Thoracic aorta (tissue), 2 donors: Measurements from ENCODE around the gene BCAS3. TPM values are rescaled to one million over a fixed set of nuclear protein-coding genes. Genes with fewer than 3 reads are reported as not detected.
"Not testable (repeated sequence)": the region's sequence is repeated elsewhere in the genome, so short reads cannot be mapped to it uniquely, and the experiment has no call there.

ENCODE experiments used
- ATAC-seq: fragments of 150-250 bp; one replicate; pipeline ENCODE4 v1.8.0; 2017; ENCODE audit warnings: low read depth; ENCODE audit not compliant: insufficient number of reproducible peaks, low FRiP score
- DNase-seq: peaks from one replicate; pipeline ENCODE4 v3.0.0-alpha.2; 2020; ENCODE audit warnings: low spot score
- H3K27ac ChIP-seq, 2 donors: fragments of 200-600 bp; sonication (generic); 1 replicate in 1 of 2; 2 replicates in 1 of 2; pipeline ENCODE4 v1.5.1; 2016; ENCODE audit warnings: mild to moderate bottlenecking in 2 of 2, moderate library complexity in 2 of 2
- H3K27me3 ChIP-seq: fragments of 200-600 bp; sonication (generic); replicated peaks from 2 replicates; pipeline ENCODE4 v1.6.0; 2016; ENCODE audit warnings: mild to moderate bottlenecking; ENCODE audit not compliant: insufficient read depth
- H3K36me3 ChIP-seq: fragments of 200-600 bp; sonication (generic); one replicate; pipeline ENCODE4 v1.5.1; 2016
- H3K4me1 ChIP-seq, 2 donors: fragments of 200-600 bp; sonication (generic); 1 replicate in 1 of 2; 2 replicates in 1 of 2; pipeline versions ENCODE4 v1.5.1 to v1.6.0; 2016; ENCODE audit warnings: low read depth in 2 of 2, mild to moderate bottlenecking in 1 of 2; ENCODE audit not compliant: control insufficient read depth in 1 of 2
- H3K4me3 ChIP-seq: fragments of 200-600 bp; sonication (generic); 2 replicates; pipeline ENCODE4 v1.5.1; 2016; ENCODE audit warnings: mild to moderate bottlenecking
- H3K9me3 ChIP-seq: fragments of 200-600 bp; sonication (generic); 2 replicates; pipeline ENCODE4 v1.5.1; 2016
- total RNA-seq, 2 donors: library from RNA; depleted of rRNA; stranded (reverse); fragments of >200 nt; gene quantifications; one replicate each; pipeline versions ENCODE4 v1.1.0 to v1.2.3, GENCODE V29; 2016
- TF ChIP-seq, protein P1 (sequence below): fragments of 200-600 bp; sonication (generic); IDR thresholded peaks from one replicate; pipeline ENCODE4 v1.5.1; 2019; ENCODE audit warnings: antibody characterized with exemption

The BCAS3 gene
- total RNA-seq, 2 donors from 2014 or later, result 35.1 to 69.3 TPM

DNA sequence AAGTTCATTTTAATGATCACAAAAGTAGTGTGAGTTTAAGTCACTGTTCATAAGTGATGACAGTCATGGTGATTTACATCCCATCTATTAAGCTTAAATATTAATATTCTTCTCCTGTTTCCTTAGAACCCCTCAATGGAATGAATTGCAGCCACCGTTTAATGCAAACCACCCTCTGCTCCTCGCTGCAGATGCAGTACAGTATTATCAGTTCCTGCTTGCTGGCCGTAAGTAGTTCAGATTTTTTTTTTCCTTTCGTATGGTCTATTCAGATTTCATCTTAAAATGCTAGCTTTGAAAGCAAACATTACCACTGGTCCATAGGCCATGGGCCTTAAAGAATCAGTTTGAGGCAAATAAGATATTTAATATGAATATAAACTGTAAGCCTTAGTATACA, 363.0 kb downstream of the BCAS3 start:
- TF ChIP-seq, protein P1, sequence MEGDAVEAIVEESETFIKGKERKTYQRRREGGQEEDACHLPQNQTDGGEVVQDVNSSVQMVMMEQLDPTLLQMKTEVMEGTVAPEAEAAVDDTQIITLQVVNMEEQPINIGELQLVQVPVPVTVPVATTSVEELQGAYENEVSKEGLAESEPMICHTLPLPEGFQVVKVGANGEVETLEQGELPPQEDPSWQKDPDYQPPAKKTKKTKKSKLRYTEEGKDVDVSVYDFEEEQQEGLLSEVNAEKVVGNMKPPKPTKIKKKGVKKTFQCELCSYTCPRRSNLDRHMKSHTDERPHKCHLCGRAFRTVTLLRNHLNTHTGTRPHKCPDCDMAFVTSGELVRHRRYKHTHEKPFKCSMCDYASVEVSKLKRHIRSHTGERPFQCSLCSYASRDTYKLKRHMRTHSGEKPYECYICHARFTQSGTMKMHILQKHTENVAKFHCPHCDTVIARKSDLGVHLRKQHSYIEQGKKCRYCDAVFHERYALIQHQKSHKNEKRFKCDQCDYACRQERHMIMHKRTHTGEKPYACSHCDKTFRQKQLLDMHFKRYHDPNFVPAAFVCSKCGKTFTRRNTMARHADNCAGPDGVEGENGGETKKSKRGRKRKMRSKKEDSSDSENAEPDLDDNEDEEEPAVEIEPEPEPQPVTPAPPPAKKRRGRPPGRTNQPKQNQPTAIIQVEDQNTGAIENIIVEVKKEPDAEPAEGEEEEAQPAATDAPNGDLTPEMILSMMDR, result no peak
- no peak for ATAC-seq
- H3K36me3 ChIP-seq, result no peaks in the 10 kb centered on the region

DNA sequence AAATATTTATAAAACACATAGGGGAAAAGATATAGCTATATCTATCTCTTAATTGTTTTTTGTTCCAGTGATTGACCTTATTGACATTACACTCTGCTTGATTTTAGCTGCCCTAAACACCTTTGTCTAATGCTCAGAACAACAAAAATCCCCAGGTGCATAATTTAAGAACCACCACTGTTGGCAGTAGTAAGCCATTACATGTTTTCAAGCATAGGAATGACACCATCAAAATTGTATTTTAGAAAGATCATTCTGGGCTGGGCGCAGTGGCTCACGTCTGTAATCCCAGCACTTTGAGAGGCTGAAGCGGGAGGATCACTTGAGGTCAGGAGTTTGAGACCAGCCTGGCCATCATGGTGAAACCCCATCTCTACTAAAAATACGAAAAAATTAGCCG, 364.7 kb downstream of the BCAS3 start:
- H3K27me3 ChIP-seq, H3K9me3 ChIP-seq, DNase-seq, H3K36me3 ChIP-seq, H3K27ac ChIP-seq, H3K4me1 ChIP-seq, ATAC-seq, H3K4me3 ChIP-seq: not testable (repeated sequence)

More for the DNA sequence above, 363.0 kb downstream of the BCAS3 start:
- no peak overlapping the region for H3K4me3 ChIP-seq
- no peak overlapping the region for H3K27ac ChIP-seq
- no peaks in the 10 kb centered on the region for H3K27me3 ChIP-seq
- H3K9me3 ChIP-seq, result no peaks in the 10 kb centered on the region
- DNase-seq, result no peak
- no peaks in the 10 kb centered on the region for H3K4me1 ChIP-seq

DNA sequence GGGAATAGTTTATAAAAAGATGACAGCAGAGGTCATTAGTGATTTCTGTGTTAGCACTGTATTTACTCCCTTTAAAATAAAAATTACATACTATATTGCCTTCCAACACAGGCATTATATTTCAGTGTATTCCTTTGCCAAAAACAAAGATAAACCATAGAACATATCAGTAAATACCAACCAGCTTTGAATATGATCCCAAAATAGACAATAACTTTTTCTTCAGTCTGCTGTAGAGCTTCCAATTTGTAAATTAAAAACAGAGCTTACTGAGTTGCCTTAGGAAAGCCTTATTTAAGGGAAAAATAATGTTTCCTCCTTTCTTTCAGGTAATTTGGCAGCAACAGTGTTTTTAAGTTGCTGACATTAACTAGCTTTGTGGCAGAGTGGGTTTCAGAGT, 369.9 kb downstream of the BCAS3 start:
- Histone ChIP-seq H3K36me3 (no peaks in the 10 kb centered on the region), H3K27ac (no peak overlapping the region), H3K9me3 (no peaks in the 10 kb centered on the region), H3K4me1 (peaks cover 0 to 4% of the 10 kb centered on the region in 2 donors), H3K4me3 (no peak overlapping the region), H3K27me3 (no peaks in the 10 kb centered on the region)
- TF ChIP-seq, protein P1, result no peak
- no peak for ATAC-seq
- no peak for DNase-seq

DNA sequence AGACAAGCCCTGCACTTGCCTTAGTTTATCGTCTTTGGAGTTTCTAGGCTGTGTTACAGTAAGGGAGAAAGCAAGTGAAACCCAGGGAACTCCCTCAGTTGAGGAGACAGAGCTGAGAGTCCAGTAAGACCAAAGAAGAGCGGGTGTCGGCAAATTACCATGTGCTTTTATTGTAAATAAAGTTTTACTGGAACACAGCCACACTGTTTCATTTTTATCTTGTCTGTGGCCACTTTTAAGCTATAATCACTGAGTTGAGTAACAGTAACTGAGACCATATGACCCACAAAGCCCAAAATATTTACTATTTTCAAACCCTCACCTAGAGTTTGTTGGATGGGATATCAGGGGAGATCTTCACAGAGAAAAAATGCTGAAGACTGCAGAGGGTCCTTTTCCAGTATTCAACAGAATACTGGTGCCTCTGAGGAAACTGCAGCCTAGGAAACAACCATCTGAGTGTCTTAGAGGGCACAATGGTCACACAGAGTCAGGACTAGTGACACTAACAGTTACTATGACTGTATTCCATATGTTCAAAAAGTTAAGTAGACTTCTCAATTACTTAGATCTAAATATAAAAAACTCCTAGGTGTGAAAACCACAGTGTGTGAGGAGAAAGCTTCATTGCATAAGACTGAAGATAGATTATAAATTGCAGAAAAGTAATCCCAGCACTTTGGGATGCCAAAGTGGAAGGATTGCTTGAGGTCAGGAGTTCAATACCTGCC, 370.9 kb downstream of the BCAS3 start:
- TF ChIP-seq, protein P1, result no peak
- Histone ChIP-seq H3K27ac (no peak overlapping the region), H3K4me1 (peaks cover 0 to 4% of the 10 kb centered on the region in 2 donors), H3K27me3 (no peaks in the 10 kb centered on the region), H3K9me3 (no peaks in the 10 kb centered on the region), H3K4me3 (no peak overlapping the region), H3K36me3 (no peaks in the 10 kb centered on the region)
- no peak for ATAC-seq
- DNase-seq, result no peak

DNA sequence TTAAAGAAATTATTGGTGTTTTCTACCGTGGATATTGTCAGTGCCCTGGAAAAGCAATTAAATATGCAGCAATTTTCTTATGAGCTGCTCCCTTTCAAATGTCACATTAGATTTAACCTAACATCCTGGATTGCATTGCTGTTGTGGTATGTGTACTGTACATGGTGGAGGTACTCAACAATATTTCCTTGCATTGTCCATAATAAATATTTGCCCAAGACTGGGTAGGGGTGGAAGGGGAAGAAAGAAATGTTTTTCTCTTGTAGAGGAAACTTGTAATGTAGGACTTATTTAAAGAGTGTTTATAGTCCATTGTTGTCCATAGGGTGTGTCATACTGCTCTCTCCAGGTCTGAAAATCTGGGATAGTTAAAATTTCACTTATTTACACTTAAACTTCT, 375.8 kb downstream of the BCAS3 start:
- H3K27ac ChIP-seq, result no peak overlapping the region
- no peaks in the 10 kb centered on the region for H3K36me3 ChIP-seq
- no peak for DNase-seq
- no peaks in the 10 kb centered on the region for H3K27me3 ChIP-seq
- H3K4me1 ChIP-seq, result no peaks in the 10 kb centered on the region
- no peak for ATAC-seq
- no peaks in the 10 kb centered on the region for H3K9me3 ChIP-seq
- no peak overlapping the region for H3K4me3 ChIP-seq
- TF ChIP-seq, protein P1, result no peak

DNA sequence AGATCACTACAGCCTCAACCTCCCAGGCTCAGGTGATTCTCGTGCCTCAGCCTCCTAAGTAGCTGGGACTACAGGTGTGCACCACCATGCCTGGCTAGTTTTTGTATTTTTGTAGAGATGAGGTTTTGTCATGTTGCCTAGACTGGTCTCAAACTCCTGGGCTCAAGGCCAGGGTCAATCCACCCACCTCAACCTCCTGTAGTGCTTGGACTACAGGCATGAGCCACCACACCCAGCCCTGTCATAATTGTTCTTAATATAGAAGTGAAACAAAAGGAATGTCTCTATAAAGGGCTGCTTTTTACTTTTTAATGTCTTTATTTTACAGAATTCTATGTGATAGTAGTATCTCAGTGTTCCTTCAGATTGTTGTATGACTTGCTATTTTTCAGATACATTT, 376.8 kb downstream of the BCAS3 start:
- no peaks in the 10 kb centered on the region for H3K27me3 ChIP-seq
- H3K27ac ChIP-seq, result no peak overlapping the region
- no peaks in the 10 kb centered on the region for H3K36me3 ChIP-seq
- TF ChIP-seq, protein P1, result no peak
- no peak overlapping the region for H3K4me3 ChIP-seq
- H3K4me1 ChIP-seq, result no peaks in the 10 kb centered on the region
- H3K9me3 ChIP-seq, result no peaks in the 10 kb centered on the region
- DNase-seq (no peak), ATAC-seq (no peak)
